H9 (cell line): Measurements from ENCODE around the gene ERP44. TPM values are rescaled to one million over a fixed set of nuclear protein-coding genes. Genes with fewer than 3 reads are reported as not detected.

ENCODE experiments used
- DNase-seq: peaks from one replicate; pipeline ENCODE4 v3.0.0-alpha.2; 2017
- H2AFZ ChIP-seq: one replicate; pipeline ENCODE4 v1.6.1; 2013; ENCODE audit warnings: mild to moderate bottlenecking, low read length, control low read depth, moderate library complexity
- H2AK5ac ChIP-seq: 2 replicates; pipeline ENCODE4 v1.6.1; 2013; ENCODE audit warnings: low read length, control low read depth, mixed read lengths; ENCODE audit not compliant: insufficient read length
- H2BK120ac ChIP-seq: one replicate; pipeline ENCODE4 v1.6.1; 2013; ENCODE audit warnings: low read depth, mild to moderate bottlenecking, low read length, control low read depth, inconsistent platforms; ENCODE audit not compliant: poor library complexity, severe bottlenecking
- H2BK12ac ChIP-seq: 2 replicates; pipeline ENCODE4 v1.6.1; 2013; ENCODE audit warnings: low read length, control low read depth, mixed read lengths, low read depth; ENCODE audit not compliant: insufficient read length
- H2BK15ac ChIP-seq: 2 replicates; pipeline ENCODE4 v1.6.1; 2013; ENCODE audit warnings: low read depth, low read length, control low read depth
- H2BK20ac ChIP-seq: one replicate; pipeline ENCODE4 v1.6.1; 2013; ENCODE audit warnings: low read depth, mild to moderate bottlenecking, low read length, control low read depth, inconsistent platforms; ENCODE audit not compliant: poor library complexity, severe bottlenecking
- H2BK5ac ChIP-seq: 2 replicates; pipeline ENCODE4 v1.6.1; 2013; ENCODE audit warnings: low read length, control low read depth, mixed read lengths; ENCODE audit not compliant: insufficient read length
- H3K14ac ChIP-seq: 2 replicates; pipeline ENCODE4 v1.6.1; 2013; ENCODE audit warnings: low read length, control low read depth; ENCODE audit not compliant: insufficient read depth
- H3K18ac ChIP-seq: 2 replicates; pipeline ENCODE4 v1.6.1; 2013; ENCODE audit warnings: low read depth, mild to moderate bottlenecking, mixed read lengths, low read length, control low read depth; ENCODE audit not compliant: insufficient read length
- H3K23ac ChIP-seq: 2 replicates; pipeline ENCODE4 v1.6.1; 2013; ENCODE audit warnings: low read length, control low read depth, mixed read lengths, low read depth; ENCODE audit not compliant: insufficient read length
- H3K23me2 ChIP-seq: 2 replicates; pipeline ENCODE4 v1.6.1; 2013; ENCODE audit warnings: low read depth, mild to moderate bottlenecking, mixed read lengths, low read length, control low read depth; ENCODE audit not compliant: insufficient read length, poor library complexity, severe bottlenecking
- H3K27ac ChIP-seq: 2 replicates; pipeline ENCODE4 v1.5.1; 2013; ENCODE audit warnings: low read length, control low read depth, mixed read lengths, low read depth; ENCODE audit not compliant: insufficient read length
- H3K27me3 ChIP-seq: 2 replicates; pipeline ENCODE4 v1.6.1; 2013; ENCODE audit warnings: low read length, control low read depth, inconsistent platforms; ENCODE audit not compliant: insufficient read depth
- H3K4ac ChIP-seq: 2 replicates; pipeline ENCODE4 v1.6.1; 2013; ENCODE audit warnings: low read depth, mild to moderate bottlenecking, control low read depth, inconsistent platforms, low read length, moderate library complexity
- H3K4me1 ChIP-seq: 2 replicates; pipeline ENCODE4 v1.6.1; 2013; ENCODE audit warnings: low read length, control low read depth, inconsistent platforms; ENCODE audit not compliant: insufficient read depth
- H3K4me2 ChIP-seq: 2 replicates; pipeline ENCODE4 v1.6.1; 2013; ENCODE audit warnings: low read length, control low read depth, mixed read lengths; ENCODE audit not compliant: insufficient read length, insufficient read depth
- H3K56ac ChIP-seq: 2 replicates; pipeline ENCODE4 v1.6.1; 2013; ENCODE audit warnings: low read depth, mild to moderate bottlenecking, mixed read lengths, low read length, control low read depth; ENCODE audit not compliant: insufficient read length
- H3K79me1 ChIP-seq: 2 replicates; pipeline ENCODE4 v1.6.1; 2013; ENCODE audit warnings: low read depth, mild to moderate bottlenecking, moderate library complexity, low read length, control low read depth, inconsistent platforms; ENCODE audit not compliant: insufficient read depth, poor library complexity, severe bottlenecking
- H3K79me2 ChIP-seq: 2 replicates; pipeline ENCODE4 v1.6.1; 2013; ENCODE audit warnings: low read length, control low read depth, inconsistent platforms; ENCODE audit not compliant: insufficient read depth
- H3K9ac ChIP-seq: 2 replicates; pipeline ENCODE4 v1.6.1; 2013; ENCODE audit warnings: low read length, control low read depth, mixed read lengths; ENCODE audit not compliant: insufficient read length; ENCODE audit errors: extremely low read depth
- H3K9me3 ChIP-seq: one replicate; pipeline ENCODE4 v1.6.1; 2013; ENCODE audit warnings: low read depth, low read length, inconsistent platforms; ENCODE audit not compliant: control insufficient read depth
- H3T11ph ChIP-seq: one replicate; pipeline ENCODE4 v1.6.1; 2013; ENCODE audit warnings: mild to moderate bottlenecking, low read length, control low read depth, inconsistent platforms
- H4K20me1 ChIP-seq: one replicate; pipeline ENCODE4 v1.6.1; 2013; ENCODE audit not compliant: control insufficient read depth, insufficient read length, insufficient read depth
- H4K5ac ChIP-seq: 2 replicates; pipeline ENCODE4 v1.6.1; 2013; ENCODE audit warnings: low read depth, mild to moderate bottlenecking, mixed read lengths, low read length, control low read depth; ENCODE audit not compliant: insufficient read length
- H4K8ac ChIP-seq: replicated peaks from 2 replicates; pipeline ENCODE4 v1.6.1; 2013; ENCODE audit warnings: low read length, control low read depth, mixed read lengths, low read depth; ENCODE audit not compliant: insufficient read length
- H4K91ac ChIP-seq: 2 replicates; pipeline ENCODE4 v1.6.1; 2013; ENCODE audit warnings: low read depth, mild to moderate bottlenecking, moderate library complexity, mixed read lengths, low read length, control low read depth; ENCODE audit not compliant: insufficient read length
- H3K27ac Mint-ChIP-seq, 3 experiments: 2 replicates in 2 of 3; 3 replicates in 1 of 3; pipeline ENCODE4 v1.8.0; 2020 to 2021; ENCODE audit warnings: mixed read lengths in 3 of 3, mild to moderate bottlenecking in 1 of 3, moderate library complexity in 1 of 3
- H3K27me3 Mint-ChIP-seq: 2 replicates; pipeline ENCODE4 v1.8.0; 2021; ENCODE audit warnings: low read depth, mild to moderate bottlenecking, moderate library complexity, mixed read lengths
- H3K36me3 Mint-ChIP-seq, 3 experiments: 2 replicates in 2 of 3; 3 replicates in 1 of 3; pipeline ENCODE4 v1.8.0; 2020 to 2021; ENCODE audit warnings: low read depth in 3 of 3, mixed read lengths in 3 of 3; ENCODE audit not compliant: insufficient read depth in 1 of 3
- H3K4me1 Mint-ChIP-seq, 2 experiments: 2 replicates each; pipeline ENCODE4 v1.8.0; 2020; ENCODE audit warnings: mixed read lengths in 2 of 2
- H3K4me3 Mint-ChIP-seq, 2 experiments: 2 replicates in 1 of 2; 3 replicates in 1 of 2; pipeline ENCODE4 v1.8.0; 2020 to 2021; ENCODE audit warnings: mild to moderate bottlenecking in 2 of 2, mixed read lengths in 2 of 2, moderate library complexity in 1 of 2
- H3K9me3 Mint-ChIP-seq, 2 experiments: 2 replicates in 1 of 2; 3 replicates in 1 of 2; pipeline ENCODE4 v1.8.0; 2020; ENCODE audit warnings: mild to moderate bottlenecking in 2 of 2, mixed read lengths in 2 of 2, moderate library complexity in 1 of 2
- WGBS: extraction: QIAGEN DNeasy Blood & Tissue Kit; methylation state at CpG from one replicate; pipeline ENCODE4 v1.1.7; 2013; ENCODE audit warnings: missing lambda C conversion rate, low lambda C conversion rate, mixed read lengths; ENCODE audit not compliant: insufficient read length; ENCODE audit errors: extremely low coverage; 5-methylcytosine and 5-hydroxymethylcytosine counted together
- total RNA-seq: library from RNA; stranded (reverse); gene quantifications from 2 replicates; pipeline ENCODE4 v1.2.1, GENCODE V29; 2021
- TF ChIP-seq, protein P1 (sequence below): fragments of 200-600 bp; sonication (generic); conservative IDR thresholded peaks from 3 replicates; pipeline ENCODE4 v1.8.0; 2021; ENCODE audit warnings: antibody characterized with exemption, mild to moderate bottlenecking

Gene ERP44
- total RNA-seq, 1 experiment from 2014 or later: 15.4 TPM

DNA sequence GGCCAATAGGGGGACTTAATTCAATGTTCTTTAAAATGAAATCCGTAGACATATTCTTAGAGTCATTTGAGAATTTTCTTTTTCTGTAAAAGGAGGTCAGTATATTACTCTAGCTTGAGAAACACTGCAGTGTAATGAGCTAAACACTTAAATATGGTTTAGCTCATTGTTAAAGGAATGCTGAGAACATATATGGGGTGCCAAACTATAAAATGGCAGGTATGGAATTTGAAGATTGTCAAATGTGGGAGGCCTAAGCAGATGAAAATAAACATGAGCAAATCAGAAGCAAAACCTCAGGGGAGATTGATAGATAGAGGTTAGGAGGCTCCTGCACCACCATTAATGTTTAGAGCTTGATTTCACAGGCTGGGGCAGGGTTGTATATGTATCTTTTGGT is 134.5 kb downstream of the ERP44 start:
- no peak overlapping the region for H3K27ac ChIP-seq
- no peak overlapping the region for H2BK5ac ChIP-seq
- Mint-ChIP-seq H3K27me3 (no peaks in the 10 kb centered on the region), H3K9me3 (no peaks in the 10 kb centered on the region; a peak in 1 of 5 replicates), H3K4me1 (peaks cover 26 to 29% of the 10 kb centered on the region in 2 experiments), H3K36me3 (no peaks in the 10 kb centered on the region; a peak in 1 of 7 replicates), H3K27ac (no peak overlapping the region), H3K4me3 (no peak overlapping the region)
- no CpG with 5 or more reads among the region's 1 CpG for WGBS
- H2AK5ac ChIP-seq: no peak overlapping the region
- H2BK120ac ChIP-seq: no peak overlapping the region
- no peak overlapping the region for H3K9ac ChIP-seq
- H4K5ac ChIP-seq: no peak overlapping the region
- DNase-seq: no peak
- H2BK12ac ChIP-seq: no peak overlapping the region
- no peak overlapping the region for H2BK20ac ChIP-seq
- no peak overlapping the region for H2AFZ ChIP-seq
- no peaks in the 10 kb centered on the region for H3K9me3 ChIP-seq
- no peak overlapping the region for H3K23ac ChIP-seq
- H4K8ac ChIP-seq: no peak overlapping the region
- H3K56ac ChIP-seq: no peak overlapping the region
- H3K18ac ChIP-seq: no peak overlapping the region
- H2BK15ac ChIP-seq: no peak overlapping the region
- no peak overlapping the region for H3K14ac ChIP-seq
- H3K23me2 ChIP-seq: peaks cover 2% of the 10 kb centered on the region
- TF ChIP-seq, protein P1, sequence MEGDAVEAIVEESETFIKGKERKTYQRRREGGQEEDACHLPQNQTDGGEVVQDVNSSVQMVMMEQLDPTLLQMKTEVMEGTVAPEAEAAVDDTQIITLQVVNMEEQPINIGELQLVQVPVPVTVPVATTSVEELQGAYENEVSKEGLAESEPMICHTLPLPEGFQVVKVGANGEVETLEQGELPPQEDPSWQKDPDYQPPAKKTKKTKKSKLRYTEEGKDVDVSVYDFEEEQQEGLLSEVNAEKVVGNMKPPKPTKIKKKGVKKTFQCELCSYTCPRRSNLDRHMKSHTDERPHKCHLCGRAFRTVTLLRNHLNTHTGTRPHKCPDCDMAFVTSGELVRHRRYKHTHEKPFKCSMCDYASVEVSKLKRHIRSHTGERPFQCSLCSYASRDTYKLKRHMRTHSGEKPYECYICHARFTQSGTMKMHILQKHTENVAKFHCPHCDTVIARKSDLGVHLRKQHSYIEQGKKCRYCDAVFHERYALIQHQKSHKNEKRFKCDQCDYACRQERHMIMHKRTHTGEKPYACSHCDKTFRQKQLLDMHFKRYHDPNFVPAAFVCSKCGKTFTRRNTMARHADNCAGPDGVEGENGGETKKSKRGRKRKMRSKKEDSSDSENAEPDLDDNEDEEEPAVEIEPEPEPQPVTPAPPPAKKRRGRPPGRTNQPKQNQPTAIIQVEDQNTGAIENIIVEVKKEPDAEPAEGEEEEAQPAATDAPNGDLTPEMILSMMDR: no peak
- no peaks in the 10 kb centered on the region for H3K4me1 ChIP-seq
- no peaks in the 10 kb centered on the region for H3K79me1 ChIP-seq
- no peaks in the 10 kb centered on the region for H3K79me2 ChIP-seq
- no peak overlapping the region for H3T11ph ChIP-seq
- H3K27me3 ChIP-seq: no peaks in the 10 kb centered on the region
- no peak overlapping the region for H3K4me2 ChIP-seq
- H3K4ac ChIP-seq: no peak overlapping the region
- no peak overlapping the region for H4K91ac ChIP-seq
- no peaks in the 10 kb centered on the region for H4K20me1 ChIP-seq
